Tibial artery (tissue), 4 donors: ENCODE results near the gene PLSCR3.
A peak's percentile ranks its signal among the peaks of the same experiment; 100 is the strongest.

Source experiments
- DNase-seq, 2 donors: peaks; one replicate each; pipeline ENCODE4 v3.0.0-alpha.2; 2019
- H3K27ac ChIP-seq, 2 donors: fragments of 200-600 bp; sonication (generic) in 1 of 2; 1 replicate in 1 of 2; 2 replicates in 1 of 2; pipeline ENCODE4 v1.5.1; 2018 to 2019; ENCODE audit warnings: mild to moderate bottlenecking in 1 of 2
- H3K27me3 ChIP-seq, 2 donors: fragments of 200-600 bp; sonication (generic) in 1 of 2; one replicate each; pipeline versions ENCODE4 v1.5.1 to v1.6.0; 2016 to 2019
- H3K36me3 ChIP-seq, 3 donors: fragments of 200-600 bp; sonication (generic) in 2 of 3; one replicate each; pipeline ENCODE4 v1.5.1; 2016 to 2019; ENCODE audit warnings: mild to moderate bottlenecking in 2 of 3
- H3K4me1 ChIP-seq, 4 donors: fragments of 200-600 bp; sonication (generic) in 2 of 4; 1 replicate in 3 of 4; 2 replicates in 1 of 4; pipeline ENCODE4 v1.5.1; 2016 to 2019
- H3K4me3 ChIP-seq, 2 donors: fragments of 200-600 bp; sonication (generic) in 1 of 2; 1 replicate in 1 of 2; 2 replicates in 1 of 2; pipeline ENCODE4 v1.5.1; 2018 to 2019; ENCODE audit warnings: mild to moderate bottlenecking in 2 of 2
- H3K9me3 ChIP-seq, 3 donors: fragments of 200-600 bp; sonication (generic) in 1 of 3; one replicate each; pipeline ENCODE4 v1.5.1; 2016 to 2019
- CTCF ChIP-seq, 2 experiments: fragments of 200-600 bp in 1 of 2; fragments of 450-650 bp in 1 of 2; IDR thresholded peaks; one replicate each; pipeline ENCODE4 v1.5.1; 2017 to 2019; ENCODE audit warnings: antibody characterized with exemption in 2 of 2, mild to moderate bottlenecking in 1 of 2, moderate library complexity in 1 of 2
- intact Hi-C: fragments of 100-400 bp; cut with DNase I; formaldehyde crosslinking; loops from one replicate; pipeline ENCODE4 v1.15.0; 2023; ENCODE audit warnings: low total_unique reads

PLSCR3 gene

GRCh38 chr17:7437369-7437863 is 43.1 kb upstream of the PLSCR3 start:
- H3K4me1 ChIP-seq = peaks cover 0 to 60% (median 48%) of the 10 kb centered on the region in 4 donors
- H3K9me3 ChIP-seq = no peaks in the 10 kb centered on the region
- peak overlapping the region; percentile 55 to 71 for H3K4me3 ChIP-seq
- no peak for DNase-seq
- no peak overlapping the region for H3K27ac ChIP-seq
- TF ChIP-seq CTCF (IDR thresholded peaks at IDR 0.05) = no peak
- H3K27me3 ChIP-seq = peaks cover 3 to 45% of the 10 kb centered on the region in 2 donors
- intact Hi-C loops = loop anchor here (5.0 kb wide), 3 partner anchors 40 to 125 kb away; partner anchors contain the start of genes KCTD11, SENP3 and ZBTB4
- no peaks in the 10 kb centered on the region for H3K36me3 ChIP-seq

- peak; percentile 86 to 88 for TF ChIP-seq CTCF (IDR thresholded peaks at IDR 0.05)
- DNase-seq = peak; percentile 58 to 88
- H3K27me3 ChIP-seq = peaks cover 3 to 45% of the 10 kb centered on the region in 2 donors
- peaks cover 0 to 60% (median 48%) of the 10 kb centered on the region in 4 donors for H3K4me1 ChIP-seq
- intact Hi-C loops = loop anchor here (5.0 kb wide), 3 partner anchors 41 to 126 kb away; partner anchors contain the start of genes KCTD11, SENP3 and ZBTB4
- peak overlapping the region; percentile 55 to 71 for H3K4me3 ChIP-seq
- H3K27ac ChIP-seq = peak overlapping the region; percentile 59 to 61
- no peaks in the 10 kb centered on the region for H3K9me3 ChIP-seq
- no peaks in the 10 kb centered on the region for H3K36me3 ChIP-seq
These were observed 42.4 kb upstream of the PLSCR3 start for GRCh38 chr17:7436556-7437368.

GRCh38 chr17:7435676-7436555 is 41.6 kb upstream of the PLSCR3 start:
- Histone ChIP-seq H3K27ac (peak overlapping the region; percentile 59 to 65), H3K4me1 (peaks cover 0 to 56% (median 47%) of the 10 kb centered on the region in 4 donors), H3K4me3 (peak overlapping the region; percentile 55 to 71), H3K9me3 (no peaks in the 10 kb centered on the region), H3K36me3 (no peaks in the 10 kb centered on the region), H3K27me3 (peaks cover 3 to 36% of the 10 kb centered on the region in 2 donors)
- intact Hi-C loops = loop anchor here (5.0 kb wide), 3 partner anchors 41 to 126 kb away; partner anchors contain the start of genes KCTD11, SENP3 and ZBTB4
- TF ChIP-seq CTCF (IDR thresholded peaks at IDR 0.05) = no peak
- no peak for DNase-seq

GRCh38 chr17:7432296-7432695 is 38.0 kb upstream of the PLSCR3 start:
- Histone ChIP-seq H3K4me1 (peaks cover 0 to 22% (median 21%) of the 10 kb centered on the region in 4 donors), H3K36me3 (no peaks in the 10 kb centered on the region), H3K4me3 (no peak overlapping the region), H3K27me3 (peaks cover 0 to 1% of the 10 kb centered on the region in 2 donors), H3K27ac (no peak overlapping the region), H3K9me3 (no peaks in the 10 kb centered on the region)
- intact Hi-C loops = no loop called here
- TF ChIP-seq CTCF (IDR thresholded peaks at IDR 0.05) = no peak
- no peak for DNase-seq

GRCh38 chr17:7431231-7431630 is 36.9 kb upstream of the PLSCR3 start:
- H3K4me1 ChIP-seq = peaks cover 0 to 13% (median 11%) of the 10 kb centered on the region in 4 donors
- H3K36me3 ChIP-seq = no peaks in the 10 kb centered on the region
- H3K27me3 ChIP-seq = no peaks in the 10 kb centered on the region
- H3K9me3 ChIP-seq = no peaks in the 10 kb centered on the region
- no peak overlapping the region for H3K27ac ChIP-seq
- DNase-seq = no peak
- no peak overlapping the region for H3K4me3 ChIP-seq
- TF ChIP-seq CTCF (IDR thresholded peaks at IDR 0.05) = no peak
- intact Hi-C loops = no loop called here
